GM18870 (cell line): Measurements from ENCODE around the gene TEX261.

Experiments used
- ATAC-seq: cut with Tn5 transposase; IDR thresholded peaks from one replicate; pipeline ENCODE4 v1.9.1; 2021; ENCODE audit warnings: moderate library complexity; ENCODE audit not compliant: unreplicated experiment

TEX261 gene

DNA sequence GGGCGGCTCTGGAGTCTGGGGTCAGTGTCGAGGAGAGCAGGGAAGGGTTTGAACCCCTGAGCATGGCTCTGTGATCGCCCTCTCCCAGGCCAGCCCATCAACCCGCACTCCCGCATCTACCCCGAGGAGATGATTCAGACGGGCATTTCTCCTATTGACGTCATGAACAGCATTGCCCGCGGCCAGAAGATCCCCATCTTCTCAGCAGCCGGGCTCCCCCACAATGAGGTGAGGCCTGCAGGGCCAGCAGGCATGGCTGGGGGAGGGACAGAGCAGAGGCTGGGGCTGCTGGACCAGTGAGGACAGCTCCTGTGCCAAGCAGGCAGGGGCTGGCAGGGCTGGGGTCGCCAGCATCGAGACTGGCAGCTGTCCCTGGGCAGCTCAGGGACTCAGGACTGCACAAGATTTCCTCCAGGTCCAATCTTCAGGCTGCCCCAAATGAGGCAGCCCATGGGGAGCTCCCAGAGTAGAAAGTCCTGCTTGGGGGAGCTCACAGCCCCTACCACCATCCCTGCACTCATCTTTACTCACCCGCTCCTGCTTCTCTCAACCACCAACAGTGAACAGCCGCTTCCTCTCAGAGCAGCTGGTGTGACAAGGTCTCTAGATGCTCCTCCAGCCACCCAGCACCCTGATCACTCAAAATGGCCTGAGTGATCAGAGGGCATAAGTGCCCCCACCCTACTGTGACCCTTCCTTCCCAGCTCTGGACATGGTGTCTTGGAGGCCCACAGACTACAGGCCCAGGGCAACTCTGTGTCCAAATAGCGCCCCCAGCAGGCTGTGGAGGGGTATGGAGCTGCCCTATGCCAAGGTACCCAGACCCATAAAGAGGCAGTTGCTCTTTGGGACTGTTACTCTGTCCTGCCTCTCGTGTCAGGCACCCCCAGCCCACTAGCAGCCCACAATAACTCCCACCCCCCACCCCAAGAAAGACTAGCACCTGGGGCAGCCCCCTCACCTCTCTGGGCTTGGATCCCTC, 34.5 kb downstream of the TEX261 start:
- no peak for ATAC-seq

DNA sequence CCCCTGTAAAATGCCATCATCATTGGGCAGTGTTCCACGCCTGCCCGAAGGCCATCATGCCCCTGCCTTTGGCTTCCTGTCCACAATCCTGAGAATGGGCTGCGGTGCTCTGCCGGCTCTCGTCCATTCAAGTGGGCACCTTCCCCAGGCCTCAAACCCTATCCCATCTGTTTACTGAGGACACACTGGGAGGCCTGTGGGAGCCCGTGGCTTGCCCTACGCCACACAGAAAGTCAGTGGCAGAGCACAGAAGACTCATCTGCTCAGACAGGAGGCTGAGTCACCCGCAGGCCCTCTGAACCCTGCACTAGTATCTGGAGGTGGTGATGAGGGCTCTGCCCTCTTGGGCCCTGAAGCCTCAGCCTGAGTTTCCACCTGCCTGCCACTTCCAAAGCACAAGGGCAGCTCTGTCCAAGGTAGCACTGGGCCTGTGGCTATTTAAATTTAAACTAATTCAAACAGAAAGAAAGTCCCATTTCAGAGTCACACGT, 35.4 kb downstream of the TEX261 start:
- no peak for ATAC-seq

DNA sequence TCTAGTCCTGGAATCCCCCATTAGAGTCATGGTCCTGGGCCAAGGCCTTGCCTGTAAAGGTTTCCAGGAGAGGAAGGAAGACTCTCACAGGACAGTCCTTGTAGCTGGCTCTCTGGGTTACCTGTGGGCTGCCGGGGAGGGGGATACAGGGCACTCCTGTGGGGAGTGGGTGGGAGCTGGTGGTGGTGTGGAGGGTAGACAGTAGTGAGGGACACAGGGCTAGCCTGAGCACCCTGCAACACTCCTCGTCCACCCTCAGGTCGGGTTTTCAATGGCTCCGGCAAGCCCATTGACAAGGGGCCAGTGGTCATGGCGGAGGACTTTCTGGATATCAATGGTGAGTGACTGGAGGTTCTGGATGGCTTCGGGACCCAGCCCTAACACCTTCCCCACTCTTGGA, 35.9 kb downstream of the TEX261 start:
- no peak for ATAC-seq

DNA sequence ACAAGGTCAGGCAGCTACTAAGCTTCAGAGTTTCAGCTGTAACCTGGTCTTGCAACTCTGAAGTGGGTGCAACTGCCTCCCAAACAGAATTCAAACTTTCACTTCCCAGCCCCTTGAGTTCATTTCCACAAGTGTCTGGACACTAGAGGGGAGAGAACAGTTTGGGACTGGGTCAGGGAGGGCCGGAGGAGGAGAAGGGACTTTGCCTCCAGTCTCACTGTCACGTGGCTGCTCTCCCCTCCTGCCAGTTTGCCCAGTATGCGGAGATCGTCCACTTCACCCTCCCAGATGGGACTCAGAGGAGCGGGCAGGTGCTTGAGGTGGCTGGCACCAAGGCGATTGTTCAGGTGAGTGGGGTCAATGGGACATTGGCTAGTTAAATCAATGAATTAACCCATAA, 36.9 kb downstream of the TEX261 start:
- ATAC-seq, result no peak

DNA sequence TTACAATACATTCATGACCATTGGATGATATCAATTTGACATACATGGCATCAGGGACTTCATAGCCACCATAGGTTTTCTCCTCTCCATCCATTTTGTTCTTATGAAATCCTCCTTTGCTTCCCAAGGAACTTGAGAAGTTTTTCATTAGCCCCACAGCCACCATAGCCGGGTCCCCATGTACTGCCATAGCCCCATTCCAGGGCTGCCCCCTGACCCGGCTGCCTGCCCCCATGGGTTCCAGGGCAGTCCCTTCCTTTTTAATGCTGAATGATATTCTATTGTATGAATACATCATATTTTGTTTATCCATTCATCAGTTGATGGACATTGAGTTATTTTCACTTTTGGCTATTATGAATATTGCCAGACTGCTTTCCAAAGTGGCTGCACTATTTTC, 38.5 kb downstream of the TEX261 start:
- no peak for ATAC-seq

DNA sequence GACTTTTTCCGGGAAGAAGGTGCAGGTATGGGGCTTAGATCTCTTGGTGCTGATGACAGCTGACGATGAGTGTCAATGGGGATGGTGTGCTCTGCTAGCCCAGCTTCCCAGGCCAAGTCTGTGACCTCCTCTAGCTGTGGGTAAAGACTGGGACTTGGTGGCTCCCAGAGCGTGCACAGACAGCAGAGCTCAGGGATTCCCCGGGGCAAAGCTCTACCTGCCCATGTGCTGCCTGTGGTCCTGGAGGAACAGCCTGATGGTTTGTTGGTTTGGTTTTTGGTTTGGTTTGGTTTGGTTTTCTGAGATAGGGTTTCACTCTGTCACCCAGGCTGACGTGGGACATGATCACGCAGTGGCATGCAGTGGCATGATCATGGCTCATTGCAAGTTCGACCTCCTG, 39.8 kb downstream of the TEX261 start:
- no peak for ATAC-seq

DNA sequence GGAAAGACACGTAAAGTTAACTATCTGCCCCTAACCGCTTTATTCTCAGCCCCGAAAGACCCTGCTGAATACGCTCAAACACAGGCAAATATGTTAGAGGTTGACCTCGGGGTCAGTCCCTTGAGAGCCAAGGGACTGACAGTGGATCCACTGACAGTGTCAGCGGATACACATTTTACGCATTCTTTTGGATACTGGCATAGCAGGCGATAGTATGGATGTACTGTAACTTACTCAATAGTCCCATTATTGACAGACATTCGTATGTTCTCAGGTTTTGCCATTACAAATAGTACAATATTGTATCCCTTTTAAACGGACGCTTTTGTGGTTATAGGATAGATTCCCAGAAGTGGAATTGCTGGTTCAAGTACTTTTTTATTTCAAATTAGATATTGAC, 45.6 kb downstream of the TEX261 start:
- ATAC-seq, result no peak

DNA sequence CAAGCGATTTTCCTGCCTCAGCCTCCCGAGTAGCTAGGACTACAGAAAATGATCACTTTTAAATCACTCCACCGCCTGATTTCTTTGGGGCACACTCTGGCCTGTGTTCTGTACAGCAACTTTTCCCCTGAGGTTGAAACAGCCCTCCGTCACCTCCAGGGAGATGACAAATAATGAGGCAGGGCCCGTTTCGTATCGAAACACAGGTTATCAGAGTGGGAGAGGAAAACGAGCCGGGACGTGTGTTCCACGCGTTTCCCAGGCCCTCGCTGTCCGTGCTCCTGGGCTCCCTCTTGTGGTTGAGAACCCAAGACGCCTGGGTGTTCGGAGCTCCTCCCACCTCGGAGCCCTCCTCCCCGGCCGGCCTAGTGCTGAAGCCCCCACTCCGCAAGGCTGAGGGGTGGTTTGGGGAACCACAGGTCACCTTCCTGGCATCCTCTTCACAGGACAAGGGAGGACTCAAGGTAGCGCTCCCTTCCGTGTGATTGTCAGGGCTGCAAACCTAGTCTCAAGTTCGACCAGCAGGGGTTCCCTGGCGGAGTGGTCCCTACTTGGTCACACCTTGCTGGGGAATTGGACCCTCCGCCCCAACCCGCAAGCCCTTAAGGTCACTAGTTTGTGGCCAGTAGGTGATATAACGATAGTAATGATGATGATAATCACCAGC, 46.2 kb downstream of the TEX261 start:
- no peak for ATAC-seq

DNA sequence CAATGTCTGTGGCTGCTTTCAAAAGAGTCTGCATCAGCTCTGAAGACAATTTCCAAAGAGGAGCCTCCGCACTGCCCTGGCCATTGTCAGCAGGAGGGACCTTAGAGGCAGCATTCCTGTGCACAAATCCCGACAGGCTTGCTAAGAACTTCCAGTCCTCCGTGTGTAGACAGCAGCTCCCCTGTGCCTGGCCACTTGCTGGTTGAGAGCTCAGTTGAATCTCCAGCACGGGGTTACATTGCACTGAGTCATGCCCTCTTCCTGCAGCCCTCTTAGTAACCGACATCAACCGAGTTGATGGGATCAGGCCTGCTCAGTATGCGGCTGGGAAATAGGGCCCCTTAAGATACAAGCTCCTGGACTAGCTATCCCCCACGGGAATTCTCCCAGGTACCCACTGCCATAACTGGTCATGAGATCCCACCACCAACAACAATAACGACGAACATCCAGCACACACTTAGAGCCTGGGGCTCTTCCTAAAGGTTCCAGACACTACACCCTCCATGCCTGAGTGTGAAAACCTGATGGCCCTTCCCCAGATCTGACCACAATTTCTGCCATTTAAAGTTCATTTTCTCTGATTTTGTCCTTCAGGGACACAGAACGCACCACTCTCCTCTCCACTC, 47.0 kb downstream of the TEX261 start:
- ATAC-seq, result no peak

DNA sequence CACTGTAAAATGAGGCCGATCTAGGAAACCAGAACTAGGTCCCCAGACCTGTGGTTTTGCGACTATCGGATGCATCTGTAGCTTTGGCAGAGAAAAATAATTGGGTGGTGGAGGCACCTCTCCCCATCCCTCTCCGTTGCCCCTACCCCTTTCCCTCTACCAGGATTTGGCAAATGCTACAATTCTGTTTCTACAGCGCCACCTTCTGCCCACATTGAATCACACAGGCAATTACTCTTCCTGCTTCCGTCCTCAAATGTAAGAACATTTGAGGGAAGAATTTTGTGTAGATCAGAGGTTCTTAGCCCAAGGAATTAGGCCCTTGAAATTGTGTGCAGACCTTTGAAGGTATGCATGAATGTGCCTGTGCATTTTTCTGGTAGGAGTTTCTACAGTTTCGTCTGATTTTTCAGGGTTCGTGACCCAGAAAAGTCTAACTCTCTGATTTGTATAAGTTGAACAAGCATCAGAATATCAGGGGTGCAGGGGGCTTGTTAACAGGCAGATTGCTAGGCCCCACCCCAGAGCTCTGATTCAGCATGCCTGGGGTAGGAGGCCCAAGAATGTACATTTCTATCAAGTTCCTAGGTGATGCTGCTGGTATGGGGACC, 47.7 kb downstream of the TEX261 start:
- no peak for ATAC-seq

DNA sequence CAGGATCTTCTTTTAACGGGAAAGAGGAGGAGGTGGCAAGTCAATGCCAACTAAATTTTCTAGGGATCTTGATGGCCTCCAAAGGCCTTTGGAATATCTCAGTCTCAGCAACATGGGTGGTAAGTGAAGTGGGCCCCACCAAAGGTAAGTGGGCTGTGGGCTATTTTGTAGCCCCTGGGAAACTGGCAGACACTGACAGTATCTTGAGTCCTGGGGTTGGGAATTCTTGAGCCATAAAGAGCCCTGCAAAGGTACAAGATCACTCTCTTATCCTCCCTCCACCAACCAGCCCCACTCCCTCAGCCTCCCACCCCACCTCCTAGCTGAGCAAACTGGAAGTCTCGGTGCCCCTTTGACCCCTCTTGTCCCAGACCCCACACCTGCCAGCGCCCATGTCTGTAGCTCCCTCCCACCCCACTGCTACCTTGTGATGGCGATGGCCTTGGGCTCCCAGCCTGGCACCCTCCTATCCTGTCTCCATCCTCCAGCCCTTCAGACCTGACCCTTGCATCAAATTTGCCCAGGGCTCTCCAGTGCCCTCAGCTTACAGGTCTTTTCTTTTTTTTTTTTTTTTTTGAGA, 50.5 kb downstream of the TEX261 start:
- no peak for ATAC-seq

DNA sequence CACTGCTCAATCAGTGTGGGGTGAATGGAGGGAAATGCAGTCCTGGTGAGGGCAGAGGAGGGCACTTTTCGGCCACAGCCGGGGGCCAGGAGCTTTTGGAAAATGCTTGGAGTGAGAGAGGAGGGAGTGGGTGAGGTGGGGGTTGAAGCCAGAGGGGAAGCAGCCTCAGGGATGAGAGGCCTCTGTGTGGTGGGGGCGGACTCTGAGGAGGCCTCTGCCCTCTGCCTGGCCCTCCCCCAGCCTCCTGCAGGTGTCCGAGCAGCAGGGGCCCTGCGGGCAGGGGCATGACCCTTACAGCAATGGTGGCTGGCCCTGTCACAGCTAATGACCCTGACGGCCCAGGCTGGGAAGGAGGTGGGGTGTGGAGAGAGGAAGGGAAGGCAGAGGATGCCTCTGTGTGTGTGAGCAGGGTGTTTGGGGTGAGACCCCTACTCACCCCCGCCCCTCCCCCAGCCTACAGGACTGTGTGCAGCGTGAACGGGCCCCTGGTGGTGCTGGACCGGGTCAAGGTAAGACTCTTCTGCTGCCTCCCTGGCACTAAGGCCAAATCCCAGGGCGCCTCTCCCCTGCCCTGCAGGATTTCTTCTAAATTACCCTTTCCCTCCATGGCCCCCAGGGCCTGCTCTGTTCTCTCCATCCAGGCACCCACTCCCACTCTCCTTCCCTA, 51.3 kb downstream of the TEX261 start:
- ATAC-seq, result no peak

DNA sequence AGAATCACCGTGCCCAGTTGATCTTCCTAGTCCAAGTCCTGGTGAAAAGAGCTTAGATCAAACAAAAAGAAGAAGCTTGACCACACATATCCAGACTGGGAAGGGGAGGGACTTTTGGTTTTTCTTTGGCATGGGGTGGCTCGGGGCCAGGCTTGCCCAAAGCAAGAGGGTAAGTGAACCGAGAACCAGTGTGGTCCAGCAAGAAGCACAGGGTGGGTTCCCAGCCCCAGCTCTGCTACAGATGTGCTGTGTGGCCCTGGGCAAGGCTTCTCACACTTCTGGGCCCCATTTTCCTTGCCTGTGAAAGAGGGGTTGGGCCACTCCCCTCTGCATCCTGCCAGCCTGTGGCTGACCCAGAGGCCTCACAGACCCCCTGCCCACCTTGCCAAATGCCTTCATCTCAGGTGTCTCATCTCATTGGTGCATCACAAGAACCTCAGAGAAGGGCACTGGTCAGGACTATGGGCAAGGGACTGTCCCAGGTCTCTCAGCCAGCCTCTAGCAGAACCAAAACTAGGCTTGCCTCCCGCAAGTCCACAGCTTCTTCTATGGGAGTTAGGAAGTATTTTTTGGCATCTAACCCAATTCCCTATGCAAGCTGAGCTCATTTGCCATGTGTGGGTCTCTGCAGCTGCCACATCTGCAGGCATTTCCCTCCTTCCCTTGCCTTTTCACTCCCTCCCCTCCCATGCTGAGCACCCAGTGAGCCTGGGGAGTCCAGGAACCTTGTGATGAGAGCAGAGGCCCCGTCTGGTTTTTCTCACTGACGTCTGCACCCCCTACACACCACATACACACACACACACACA, 52.1 kb downstream of the TEX261 start:
- ATAC-seq, result no peak

DNA sequence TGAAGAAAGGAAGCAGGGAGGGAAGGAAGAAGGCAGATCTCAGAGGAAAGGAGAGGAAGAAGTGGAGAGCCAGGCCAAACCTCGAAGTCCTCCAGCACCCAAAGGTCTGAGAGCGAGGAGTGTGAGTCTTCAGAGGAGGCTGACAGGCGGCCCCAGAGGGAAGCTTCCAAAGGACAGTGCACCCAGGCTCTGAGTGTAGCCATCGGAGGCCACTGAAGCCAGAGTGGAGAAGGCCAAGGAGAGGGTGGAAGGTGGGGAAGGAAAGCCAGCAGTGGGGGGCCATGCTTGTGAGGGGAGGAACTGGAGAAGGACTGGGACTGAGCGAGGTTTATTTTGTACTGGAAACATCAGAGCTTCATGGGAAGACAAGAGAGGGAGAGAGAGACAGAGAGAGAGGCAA, 53.0 kb downstream of the TEX261 start:
- no peak for ATAC-seq

DNA sequence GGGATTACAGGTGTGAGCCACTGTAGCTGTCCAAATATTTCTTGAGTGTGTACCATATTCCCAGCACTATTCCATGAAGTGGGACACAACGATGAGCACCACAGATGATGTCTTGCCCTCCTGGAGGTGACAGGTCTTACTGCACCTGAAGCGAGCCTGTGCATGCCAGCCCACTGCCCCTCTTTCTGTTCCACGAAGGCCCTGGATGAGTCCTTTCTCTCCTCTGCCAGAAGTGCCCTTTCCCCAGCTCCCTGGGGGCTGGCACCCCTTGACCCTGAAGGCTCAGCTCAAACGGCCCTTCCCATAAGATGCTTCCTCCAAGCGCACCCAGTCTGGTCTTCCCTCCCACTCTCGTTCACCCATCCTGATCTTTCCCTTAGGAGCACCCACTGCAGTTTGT, 53.5 kb downstream of the TEX261 start:
- ATAC-seq, result no peak

DNA sequence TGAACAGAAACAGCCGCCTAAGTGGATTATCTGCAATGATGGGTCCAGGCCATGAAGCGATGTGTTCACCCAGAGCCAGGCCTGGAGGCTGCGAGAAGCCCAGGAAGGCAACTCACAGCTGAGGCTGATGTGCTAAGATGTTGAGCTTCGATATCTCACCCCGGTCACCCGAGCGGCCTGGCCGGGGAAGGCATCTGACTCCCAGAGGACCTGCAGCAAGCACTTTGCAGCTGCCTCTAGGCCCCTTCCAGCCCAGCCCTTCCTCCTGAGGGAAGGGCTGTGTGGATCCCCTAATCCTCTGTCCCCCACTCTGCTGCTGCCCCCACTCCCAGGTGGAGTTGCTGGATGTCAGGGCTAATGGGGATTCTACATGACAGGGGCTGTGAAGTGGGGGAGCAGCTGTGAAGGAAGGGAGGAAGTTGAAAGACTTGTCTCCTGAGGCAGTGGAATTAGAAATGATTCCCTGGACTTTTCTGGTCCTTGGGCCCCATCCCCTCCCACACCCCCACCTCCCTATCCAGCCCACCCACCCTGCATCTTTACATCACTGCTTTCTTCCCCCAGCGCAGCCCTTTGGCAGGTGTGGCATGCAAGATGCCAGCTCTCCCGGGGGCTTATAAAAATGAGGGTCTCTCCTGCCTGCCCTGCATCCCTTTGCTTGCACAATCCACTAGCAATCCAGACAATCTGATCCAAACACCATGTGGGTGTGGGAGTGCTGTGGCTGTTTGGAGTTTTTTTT, 54.7 kb downstream of the TEX261 start:
- no peak for ATAC-seq

DNA sequence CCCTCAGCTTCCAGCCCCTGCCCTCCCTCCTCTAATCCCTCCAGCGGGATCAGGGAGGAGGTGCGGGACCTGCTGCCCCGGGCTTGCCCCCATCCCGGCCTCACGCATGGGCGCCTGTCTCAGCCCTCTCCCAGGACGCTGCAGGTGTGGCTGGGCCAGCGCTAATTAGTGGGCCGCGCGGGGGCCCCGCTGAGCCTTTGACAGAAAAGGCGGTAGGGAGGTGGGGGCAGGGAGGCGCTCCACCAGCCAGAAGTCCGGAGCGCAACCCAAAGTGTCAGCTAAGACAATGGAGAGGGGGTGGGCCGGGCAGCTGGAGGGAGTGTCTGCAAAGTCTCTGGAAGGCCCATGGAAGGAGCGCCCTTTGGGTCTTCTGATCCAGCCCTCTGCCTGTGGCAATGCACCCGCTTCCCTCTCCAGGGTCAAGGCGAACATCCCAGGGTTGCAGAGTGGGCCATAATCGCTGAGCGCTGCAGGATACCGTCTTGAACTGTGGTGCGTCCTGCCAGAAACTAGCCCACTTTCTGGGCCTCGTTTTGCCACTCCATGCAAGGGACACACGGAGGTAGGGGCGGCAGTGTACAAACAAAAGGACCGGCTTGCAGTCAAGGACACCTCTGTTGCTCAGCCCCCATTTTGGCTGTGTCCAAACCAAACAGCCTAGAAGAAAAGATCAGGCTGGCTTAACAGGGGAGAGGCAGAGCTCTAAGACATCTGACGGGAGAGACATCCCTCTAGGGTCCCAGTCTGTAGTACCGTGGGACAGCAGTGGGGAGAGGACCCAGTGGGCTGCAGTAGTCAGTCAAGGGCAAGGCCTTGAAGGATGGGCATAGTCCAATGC, 55.5 kb downstream of the TEX261 start:
- ATAC-seq, result no peak

DNA sequence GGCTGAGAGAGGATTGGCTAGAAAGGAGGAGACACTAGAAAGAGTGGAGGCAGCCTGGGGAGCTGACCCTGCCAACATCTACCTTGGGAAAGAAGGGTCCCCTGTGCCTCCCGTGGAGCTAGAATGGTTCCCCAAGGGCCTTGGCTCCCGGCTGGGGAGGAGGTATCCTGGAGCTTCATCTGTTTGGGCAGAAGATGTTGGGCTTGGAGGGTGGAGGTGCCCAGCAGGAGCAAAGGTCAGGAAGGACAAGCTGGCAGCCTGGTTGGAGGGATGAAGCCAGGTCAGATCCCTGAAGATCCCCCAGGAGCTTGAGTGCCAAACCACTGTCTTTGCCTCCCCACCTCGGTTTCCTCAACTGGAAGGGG, 56.1 kb downstream of the TEX261 start:
- ATAC-seq, result no peak
